Daoy (cell line): ENCODE results near the gene LARGE1. TPM values are rescaled to one million over a fixed set of nuclear protein-coding genes. Genes with fewer than 3 reads are reported as not detected.
A peak's percentile ranks its signal among the peaks of the same experiment; 100 is the strongest.

Experiments used
- DNase-seq: peaks from one replicate; pipeline ENCODE4 v3.0.0-alpha.2; 2015; ENCODE audit warnings: low read depth
- total RNA-seq: library from RNA; depleted of rRNA; stranded (reverse); fragments of >200 nt; shearing (Covaris generic); gene quantifications from 2 replicates; pipeline ENCODE4 v1.2.3, GENCODE V29; 2014

Gene LARGE1
- total RNA-seq, 1 experiment from 2014 or later, result 9.1 TPM

DNA sequence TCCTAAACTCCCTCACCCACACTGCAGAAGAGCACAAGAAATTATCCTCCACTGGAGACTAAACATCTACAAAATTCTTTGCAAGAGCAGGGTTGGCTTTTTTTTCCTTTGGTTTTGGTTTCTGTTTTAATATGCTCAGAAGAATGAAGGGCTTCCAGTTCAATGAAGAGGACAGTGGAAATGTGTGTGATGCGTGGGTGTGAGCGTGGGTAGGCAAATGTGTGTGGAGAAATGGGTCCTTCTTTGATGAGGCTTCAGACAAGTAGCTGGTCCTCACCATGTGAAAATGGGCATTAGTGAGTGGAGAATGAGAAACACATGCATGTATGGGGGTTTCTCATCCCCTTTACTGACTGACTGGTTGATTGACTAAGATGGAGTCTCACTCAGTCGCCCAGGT lies 598.8 kb downstream of the LARGE1 start:
- no peak for DNase-seq

DNA sequence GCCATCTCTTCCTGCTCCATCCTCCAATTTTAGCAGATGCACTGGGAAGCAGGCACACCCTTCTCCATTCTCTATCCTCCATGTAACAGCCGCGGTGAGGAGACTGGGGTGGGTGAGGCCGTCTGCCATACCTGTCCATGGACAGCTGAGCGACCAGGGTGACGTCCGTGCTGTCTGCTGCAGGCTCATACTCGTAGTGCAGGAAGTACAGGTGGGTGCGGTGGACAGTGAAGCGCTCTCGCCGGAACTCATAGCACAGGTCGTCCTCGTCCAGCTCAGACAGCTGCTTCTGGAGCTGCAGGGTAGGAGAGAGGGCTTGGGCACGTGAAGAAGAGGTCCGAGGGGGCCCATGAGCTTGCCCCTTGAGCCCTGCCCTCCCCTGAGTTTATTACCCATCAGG lies 604.3 kb downstream of the LARGE1 start:
- no peak for DNase-seq

DNA sequence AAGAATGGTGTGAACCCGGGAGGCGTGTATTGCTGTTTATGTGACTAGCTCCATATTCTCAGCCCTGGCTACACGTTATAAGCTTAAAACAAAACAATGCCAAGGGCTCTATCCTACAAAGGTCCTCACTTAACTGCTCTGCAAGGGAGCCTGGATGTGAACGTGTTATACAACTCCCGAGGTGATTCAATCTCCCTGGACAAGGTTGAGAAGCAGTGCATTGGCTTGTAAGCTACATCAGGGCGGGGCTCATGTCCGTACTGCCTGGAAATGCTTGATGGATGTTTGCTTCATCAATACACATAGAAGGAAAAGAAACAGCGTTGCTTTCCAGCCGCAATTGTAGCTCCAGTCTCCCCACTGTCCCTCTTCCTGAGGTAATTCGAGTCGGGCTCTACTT lies 605.2 kb downstream of the LARGE1 start:
- no peak for DNase-seq

DNA sequence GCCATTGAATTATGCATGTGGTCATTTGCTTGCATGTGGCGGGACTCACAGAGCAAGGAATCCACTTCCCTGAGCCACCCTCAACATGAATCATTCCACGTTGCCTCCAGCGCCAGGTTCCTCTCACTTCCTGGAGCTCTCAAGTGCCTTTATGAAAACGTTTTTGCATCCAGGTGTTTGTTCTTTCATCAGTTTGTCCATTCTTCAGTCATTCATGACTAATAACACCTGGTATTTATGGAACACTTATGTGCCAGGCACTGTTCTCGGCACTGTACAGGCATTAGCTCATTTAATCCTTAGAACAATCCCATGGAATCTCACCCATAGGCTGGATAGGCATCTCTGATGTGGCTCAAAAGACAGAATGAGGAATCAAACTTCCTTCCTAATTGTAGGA lies 606.0 kb downstream of the LARGE1 start:
- DNase-seq, result peak; percentile 35

DNA sequence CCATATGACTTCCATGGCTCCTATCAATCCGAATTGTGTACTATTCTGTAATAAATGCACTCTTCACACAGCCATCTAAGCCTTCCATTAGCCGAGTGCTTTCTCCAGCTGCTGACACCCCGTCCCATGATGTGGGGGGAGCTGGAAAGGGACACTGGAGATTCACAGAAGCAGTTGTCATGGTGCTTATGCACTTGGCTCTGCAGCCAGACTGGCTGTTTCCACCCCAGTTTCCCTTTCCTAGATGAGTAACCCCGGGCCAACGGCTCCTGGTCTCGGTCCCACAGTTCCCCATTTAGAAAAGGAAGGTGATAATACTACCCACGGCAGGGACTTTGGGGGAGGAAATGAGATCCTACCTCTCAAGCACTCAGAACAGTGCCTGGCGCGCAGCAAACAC lies 617.2 kb downstream of the LARGE1 start:
- DNase-seq, result no peak

DNA sequence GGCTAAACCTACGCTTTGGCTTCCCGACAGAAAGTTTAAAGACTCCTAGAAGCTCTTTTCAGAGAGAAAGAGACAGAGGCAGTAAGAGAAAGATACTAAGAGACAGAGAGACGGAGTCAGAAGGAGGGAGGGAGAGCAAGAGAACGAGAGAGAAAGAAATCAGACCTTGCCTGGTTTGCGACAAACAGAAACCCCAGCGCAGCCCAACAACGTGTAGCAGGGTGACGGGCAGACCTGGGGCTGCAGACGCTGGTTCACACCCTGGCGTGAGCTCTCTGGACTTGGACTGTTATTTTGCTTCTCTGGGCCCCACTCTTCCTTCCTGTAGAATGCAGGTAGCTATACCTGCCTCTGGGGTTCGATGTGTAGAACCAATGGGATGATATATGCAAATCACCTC lies 617.7 kb downstream of the LARGE1 start:
- DNase-seq, result no peak

DNA sequence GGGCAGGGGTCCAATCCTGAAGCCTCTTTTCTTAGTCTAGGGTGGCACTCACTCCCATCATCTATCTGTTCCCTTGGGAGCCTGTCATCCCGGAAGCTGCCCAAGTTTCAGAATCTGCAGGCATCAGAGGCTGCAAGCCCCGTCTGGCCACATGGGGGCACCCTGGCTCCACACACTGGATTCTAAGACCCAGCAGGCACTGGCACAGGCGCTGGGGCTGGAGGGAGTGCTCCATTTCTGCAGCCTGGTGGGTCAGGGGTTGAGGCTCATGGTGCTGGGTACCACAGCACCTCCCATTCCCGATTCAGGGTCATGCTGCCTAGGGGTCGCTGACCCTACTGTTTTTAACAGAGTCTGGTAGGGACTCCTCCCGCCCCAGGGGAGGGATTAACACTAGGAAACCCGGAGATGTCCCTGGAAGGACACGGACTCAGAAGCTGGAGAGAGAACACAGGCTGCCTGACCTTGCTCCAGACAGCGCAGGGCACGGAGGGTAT lies 618.2 kb downstream of the LARGE1 start:
- DNase-seq, result peak; percentile 77

DNA sequence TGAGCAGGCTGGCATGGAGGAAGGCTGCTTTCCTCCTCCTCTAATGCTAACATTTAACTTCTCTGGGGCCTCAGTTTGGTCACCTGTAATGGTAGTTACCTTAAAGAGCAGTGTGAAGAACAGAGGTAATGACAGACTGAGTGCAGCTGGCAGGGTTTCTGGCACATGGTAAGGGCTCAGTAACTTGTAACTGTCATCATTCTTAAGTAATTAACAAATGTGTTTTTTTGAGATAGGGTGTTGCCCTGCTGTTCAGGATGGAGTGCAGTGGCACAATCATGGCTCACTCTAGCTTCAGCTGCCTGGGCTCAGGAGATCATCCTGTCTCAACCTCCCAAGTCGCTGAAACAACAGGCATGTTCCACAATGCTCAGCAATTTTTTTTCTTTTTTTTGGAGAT lies 620.1 kb downstream of the LARGE1 start:
- no peak for DNase-seq

DNA sequence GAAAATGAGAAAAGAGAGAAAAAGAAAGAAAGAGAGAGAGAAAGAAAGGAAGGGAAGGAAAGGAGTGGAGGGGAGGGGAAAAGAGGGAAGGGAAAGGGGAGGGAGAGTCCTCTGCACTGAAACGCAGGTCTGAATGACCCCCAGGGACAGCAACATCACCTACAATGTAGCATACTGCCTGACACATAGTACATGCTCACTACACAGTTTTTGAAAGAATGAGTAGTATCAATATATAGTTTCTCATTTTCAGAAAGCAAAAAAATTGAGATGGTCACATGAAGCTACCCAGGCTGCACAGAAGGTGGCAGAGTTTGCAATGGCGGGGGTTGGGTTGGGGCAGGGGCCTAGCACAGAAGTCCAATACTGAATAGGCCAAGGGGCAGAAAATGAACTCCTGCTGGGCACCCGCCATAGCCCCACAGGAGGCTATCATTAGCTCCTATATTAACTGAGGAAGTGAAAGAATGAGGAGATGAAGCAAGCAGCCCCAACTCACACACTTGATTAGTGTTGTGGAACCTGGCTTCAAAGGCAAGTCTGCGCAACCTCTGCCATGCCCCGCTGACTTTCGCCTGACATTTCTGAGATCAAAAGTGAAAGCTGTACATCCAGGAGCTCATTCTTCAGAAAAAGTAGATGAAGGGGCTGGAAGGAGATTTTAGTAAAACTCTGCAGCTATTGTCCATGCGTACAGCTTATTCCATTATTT lies 620.9 kb downstream of the LARGE1 start:
- DNase-seq, result no peak

DNA sequence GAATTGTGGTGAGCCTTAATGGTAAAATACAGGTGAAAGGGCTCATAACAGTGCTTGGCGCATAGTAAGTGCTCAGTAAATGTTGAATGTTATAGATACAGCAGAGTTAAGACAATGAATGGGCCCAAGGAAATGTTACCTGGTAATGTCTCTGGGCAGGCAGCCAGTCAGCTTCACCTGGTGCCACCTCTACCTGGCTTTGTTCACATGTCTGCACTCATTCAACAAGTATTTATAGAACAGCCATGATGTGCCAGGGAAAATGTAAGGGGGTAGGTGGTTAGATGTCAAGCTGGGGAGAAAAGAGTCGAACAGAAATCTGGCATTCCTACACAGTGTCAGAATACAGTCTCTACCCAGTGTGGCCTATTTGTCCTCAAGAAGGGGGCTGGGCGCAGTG lies 623.3 kb downstream of the LARGE1 start:
- no peak for DNase-seq

DNA sequence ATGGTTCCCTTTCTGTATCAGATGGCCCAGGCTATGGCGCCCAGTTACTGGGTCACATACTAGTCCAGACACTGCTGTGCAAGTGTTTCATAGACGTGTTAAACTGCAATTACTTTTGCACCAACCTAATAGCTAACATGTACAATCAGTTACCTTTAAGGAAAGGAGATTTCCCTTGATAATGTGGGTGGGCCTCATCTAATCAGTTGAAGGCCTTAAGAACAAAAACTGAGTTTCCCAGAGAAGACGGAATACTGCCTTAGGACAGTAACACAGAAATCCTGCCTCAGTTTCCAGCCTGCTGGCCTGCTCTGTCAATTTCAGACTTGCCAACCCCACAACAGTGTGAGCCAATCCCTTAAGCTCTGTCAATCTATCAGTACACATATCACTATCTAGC lies 632.2 kb downstream of the LARGE1 start:
- no peak for DNase-seq

DNA sequence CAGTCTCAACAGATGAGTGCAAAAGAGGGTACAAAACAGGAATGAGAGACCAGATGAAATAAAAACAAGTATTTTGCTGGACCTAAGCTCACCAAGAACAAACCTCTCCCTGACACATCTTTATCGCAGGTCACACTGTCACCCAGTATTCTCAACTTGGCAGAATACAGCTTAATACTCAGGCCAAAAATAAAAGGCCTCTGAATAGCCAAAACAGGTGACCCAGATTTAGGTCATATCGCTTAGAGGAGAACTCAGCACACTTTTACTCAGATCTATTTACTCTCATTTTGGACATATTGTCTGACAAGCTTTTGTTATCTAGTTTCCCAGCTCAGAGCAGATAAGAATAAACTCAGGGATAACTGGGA lies 645.2 kb downstream of the LARGE1 start:
- no peak for DNase-seq

DNA sequence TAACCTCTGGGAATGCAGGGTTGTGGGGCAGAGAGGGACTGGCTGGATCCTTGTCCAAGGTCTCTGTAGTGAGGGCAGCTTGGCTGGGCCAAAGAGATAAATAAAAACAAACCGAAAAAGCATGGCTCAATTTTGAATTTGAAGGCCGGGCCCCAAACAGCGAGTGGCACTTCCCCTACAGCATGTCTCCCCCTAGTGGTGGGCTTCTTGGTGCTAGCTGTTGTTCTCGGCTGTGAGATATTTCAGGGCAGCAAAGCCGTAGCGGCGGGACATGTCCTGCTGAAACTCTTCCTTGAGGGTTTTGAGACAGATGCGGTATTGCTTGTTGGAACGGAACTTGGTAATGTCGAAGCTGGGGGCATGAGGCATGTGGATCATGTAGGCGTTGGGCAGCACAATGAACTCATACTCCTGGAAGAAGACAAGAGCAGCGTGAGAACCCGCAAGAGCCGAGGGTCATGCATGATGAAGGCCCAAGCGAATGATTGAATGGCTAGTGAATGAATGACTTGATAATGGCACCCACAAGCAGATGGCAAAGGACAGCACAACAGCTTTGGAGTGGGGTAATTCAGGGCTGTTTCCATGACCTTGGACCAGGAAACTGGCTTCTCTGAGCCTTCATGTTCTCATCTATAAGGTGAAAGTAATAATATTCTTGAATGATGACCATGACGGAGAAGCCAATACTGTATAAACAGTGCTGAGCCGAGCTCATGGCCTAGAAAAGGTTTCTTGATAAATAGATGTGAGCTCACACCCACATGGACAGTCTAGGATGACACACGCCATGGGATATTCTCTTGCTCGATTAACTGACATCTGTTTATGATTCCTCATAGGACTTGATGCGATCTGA lies 645.8 kb downstream of the LARGE1 start:
- DNase-seq, result peak; percentile 66

DNA sequence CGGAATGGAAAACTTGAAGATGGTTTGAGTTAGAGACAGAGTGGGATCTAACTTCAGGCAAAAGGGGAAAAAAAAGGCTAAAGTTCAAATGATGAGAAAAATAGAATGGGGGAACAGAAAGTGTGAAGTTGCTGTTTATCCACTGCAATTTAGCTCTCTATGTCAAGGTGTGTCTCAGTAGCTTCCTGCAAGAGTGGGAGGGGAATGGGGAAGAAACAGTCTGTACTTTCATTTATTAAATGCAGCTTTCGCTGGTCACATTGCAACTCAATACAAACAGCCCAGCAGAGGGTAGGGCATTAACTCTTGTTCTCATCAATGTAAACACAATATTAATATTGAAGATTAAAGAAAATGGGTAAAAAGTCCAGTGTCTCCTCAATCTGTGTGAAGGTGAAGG lies 647.4 kb downstream of the LARGE1 start:
- DNase-seq, result no peak

DNA sequence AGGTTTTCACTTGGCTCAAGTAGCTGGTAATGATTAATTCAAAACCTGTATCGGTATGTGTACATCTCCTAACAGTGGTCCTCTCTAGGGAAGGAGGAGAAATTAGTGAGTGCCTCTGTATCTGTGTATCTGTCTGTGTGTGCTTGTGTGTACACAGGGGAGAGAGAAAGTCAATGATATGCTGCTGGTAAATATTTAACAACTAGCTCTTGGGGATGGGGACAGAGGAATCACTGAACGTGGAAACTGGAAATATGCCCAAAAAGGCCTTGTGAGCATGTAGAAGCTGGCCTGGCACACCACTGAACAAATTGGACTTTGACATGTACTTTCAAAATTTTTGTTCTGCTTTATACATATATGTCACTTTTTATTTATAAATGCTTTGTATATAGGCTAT lies 648.1 kb downstream of the LARGE1 start:
- DNase-seq, result no peak

DNA sequence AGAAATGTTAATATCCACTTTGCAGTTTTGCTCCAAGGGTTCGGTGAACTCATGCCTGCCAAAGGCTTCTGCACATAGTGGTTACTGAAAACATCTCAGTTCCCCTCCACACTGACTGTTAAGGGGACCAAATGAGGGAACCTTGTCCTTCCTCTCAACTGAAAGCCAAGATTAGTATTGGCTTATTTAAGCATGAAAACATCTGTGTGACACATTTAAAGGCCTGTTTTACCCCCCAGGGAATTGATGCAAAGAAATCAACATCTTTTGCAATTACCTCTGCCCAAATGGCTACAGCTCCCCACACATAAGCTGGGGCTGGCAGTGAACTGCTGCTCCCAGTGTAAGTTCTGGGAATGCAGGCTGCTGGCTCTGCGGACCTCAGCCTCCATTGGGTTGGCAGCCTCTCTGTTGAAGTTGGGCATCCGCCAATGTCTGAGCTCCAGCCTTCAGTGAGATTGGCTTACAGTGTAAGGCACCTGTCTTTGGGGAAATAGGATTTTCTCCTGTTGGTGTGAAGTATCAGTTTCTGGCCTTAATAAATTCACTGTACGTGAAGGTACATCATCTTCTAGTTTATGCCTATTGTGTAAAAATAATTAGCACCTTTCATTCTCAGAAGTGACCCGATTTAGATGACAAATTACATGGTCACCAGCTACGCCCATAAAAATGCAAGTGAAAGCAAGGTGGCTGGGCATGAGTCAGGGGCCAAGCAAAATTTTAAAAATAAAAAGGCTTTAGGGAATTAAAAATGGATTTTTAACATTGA lies 648.7 kb downstream of the LARGE1 start:
- DNase-seq, result peak; percentile 63

DNA sequence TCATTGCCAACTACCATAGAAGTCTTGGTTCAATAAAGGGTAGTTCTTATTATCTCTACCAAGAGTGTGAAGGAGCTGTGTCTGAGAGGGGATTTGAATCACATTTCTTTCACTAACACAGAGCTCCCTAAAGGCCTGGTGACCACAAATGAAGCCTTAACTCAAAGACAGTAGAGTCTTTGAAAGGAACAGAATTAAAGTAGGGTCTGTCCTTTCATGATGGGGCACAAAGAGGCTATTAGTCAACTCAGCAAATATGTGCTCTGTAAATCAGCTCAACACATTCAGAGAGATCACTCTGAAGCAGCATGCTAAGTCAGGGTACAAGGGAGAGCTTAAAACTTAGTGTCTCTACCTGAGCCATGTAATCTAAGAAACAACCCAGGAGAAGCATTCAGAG lies 649.7 kb downstream of the LARGE1 start:
- no peak for DNase-seq

DNA sequence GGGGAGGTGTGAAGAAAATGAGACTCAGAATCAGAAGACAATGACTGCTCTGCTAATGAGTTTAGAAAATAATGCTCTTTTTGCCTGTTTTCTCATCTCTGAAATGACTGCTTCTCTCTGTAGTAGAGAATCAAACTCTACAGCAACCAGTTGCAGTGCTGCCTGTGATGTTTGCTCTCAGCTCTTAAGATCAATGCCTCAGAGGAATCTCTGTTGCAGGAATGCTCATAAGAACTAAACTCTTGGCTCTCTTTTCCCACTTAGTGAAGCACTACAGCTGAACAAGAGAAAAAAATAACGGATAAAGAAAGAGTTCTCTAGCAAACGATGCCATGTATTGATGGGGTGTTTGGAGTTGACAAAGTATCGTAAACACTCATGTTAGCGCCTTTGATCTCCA lies 658.6 kb downstream of the LARGE1 start:
- DNase-seq, result no peak

DNA sequence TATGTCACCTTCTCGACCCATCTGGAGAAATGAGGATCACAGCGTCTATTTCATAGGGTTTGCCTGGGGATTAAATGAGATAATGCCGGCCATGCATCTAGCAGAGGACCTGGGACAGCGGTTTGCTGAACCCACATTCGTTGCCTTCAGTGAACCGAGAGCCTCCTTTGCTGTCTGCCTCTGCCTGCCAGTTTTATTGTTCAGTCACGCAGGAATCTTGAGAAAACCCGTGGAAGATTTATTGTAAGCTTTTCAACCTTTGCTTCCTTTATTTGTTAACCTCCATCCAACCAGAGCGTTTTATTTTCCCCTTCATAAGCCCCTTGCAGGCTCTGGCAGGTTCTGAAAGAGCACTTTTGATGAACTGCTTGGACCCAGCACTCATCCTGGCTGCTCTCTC lies 659.8 kb downstream of the LARGE1 start:
- DNase-seq, result no peak

DNA sequence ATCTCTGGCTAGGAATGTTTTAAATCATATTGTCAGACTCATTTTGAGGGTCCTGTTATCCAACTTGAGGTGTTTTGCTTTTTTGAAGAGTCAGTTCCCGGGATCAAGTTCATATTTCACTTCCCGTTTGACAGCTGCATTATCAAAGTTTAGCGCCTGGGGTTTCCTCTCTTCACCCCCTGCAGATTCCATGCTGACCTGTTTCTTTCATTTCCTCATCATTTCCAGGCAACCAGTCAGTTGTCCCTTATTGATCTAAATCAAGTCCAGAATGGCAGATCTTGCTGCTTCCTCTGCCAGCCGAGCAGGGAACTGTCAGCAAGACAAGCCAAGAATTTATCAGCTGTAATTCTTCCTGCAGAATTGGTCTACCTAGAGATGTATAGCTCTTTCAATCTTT lies 664.5 kb downstream of the LARGE1 start:
- DNase-seq, result no peak

DNA sequence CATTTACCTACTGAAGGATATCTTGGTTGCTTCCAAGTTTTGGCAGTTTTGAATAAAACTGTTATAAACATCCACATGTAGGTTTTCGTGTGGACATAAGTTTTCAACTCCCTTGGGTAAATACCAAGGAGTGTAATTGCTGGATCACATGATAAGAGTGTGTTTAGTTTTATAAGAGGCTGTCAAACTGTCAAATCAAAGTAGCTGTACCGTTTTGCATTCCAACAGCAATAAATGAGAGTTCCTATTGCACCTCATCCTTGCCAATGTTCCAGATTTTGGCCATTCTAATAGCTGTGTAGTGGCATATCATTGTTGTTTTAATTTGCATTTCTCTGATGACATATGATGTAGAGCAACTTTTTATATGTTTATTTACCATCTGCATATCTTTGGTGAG lies 671.3 kb downstream of the LARGE1 start:
- DNase-seq, result no peak

DNA sequence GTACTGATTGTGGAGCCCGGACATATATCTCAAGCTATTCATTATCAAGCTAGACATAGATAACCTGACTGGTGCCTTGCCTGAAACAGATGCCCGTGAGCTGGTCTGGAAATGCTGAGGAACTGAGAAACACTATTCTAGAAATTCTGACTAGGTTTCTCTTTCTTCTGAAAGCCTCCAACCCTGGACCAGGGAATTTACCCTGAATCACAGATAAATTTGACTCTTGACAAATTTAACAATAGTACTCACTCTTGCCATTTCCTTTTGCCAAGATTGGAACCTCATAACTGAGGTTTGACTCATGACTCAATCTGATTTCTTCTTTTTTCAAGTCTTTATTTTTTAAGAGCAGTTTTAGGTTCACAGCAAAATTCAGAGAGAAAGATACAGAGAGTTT lies 672.5 kb downstream of the LARGE1 start:
- DNase-seq, result peak; percentile 30

DNA sequence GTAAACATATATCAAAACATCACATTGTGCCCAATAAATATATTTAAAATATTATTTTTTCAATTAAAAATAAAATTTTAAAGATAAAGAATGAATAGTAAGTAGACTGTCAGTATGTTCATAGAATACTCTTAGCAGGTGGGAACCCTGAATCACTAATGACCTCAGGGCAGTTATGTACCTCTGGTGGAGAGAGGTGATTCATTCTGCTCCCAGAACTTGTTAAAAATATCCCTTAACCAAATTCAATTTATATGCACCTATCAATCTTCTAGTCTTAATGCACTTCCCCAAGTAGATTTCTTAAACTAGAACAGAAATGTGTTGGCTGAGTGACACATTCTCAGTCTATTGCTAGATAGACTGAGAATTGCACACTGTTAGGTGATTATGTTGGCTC lies 678.2 kb downstream of the LARGE1 start:
- no peak for DNase-seq
